Activated T-helper 1 cell treated with anti-CD3 and anti-CD28 coated beads, Interleukin-12 subunit alpha, Interleukin-12 subunit beta, Interleukin-2, Interleukin-4 antibody, amounts not matched to agents 30 ng/mL and 10 ng/mL and 1 ng/mL, durations not matched to agents 14 hours and 24 hours and 36 hours (primary cell): ENCODE measurements around the gene OAS3. TPM values are rescaled to one million over a fixed set of nuclear protein-coding genes. Genes with fewer than 3 reads are reported as not detected.
A peak's percentile ranks its signal among the peaks of the same experiment; 100 is the strongest.
"Not testable (repeated sequence)": the region's sequence is repeated elsewhere in the genome, so short reads cannot be mapped to it uniquely, and the experiment has no call there.

Source experiments
- DNase-seq: peaks from one replicate; pipeline ENCODE4 v3.0.0; 2021; ENCODE audit warnings: low spot score
- H3K27ac Mint-ChIP-seq: one replicate; pipeline ENCODE4 v1.8.0; 2021; ENCODE audit warnings: mild to moderate bottlenecking, mixed read lengths
- H3K27me3 Mint-ChIP-seq: one replicate; pipeline ENCODE4 v1.8.0; 2022; ENCODE audit warnings: mild to moderate bottlenecking, moderate library complexity, mixed read lengths; ENCODE audit not compliant: insufficient read depth
- H3K36me3 Mint-ChIP-seq: one replicate; pipeline ENCODE4 v1.8.0; 2021; ENCODE audit warnings: low read depth, mixed read lengths
- H3K4me1 Mint-ChIP-seq: one replicate; pipeline ENCODE4 v1.8.0; 2021; ENCODE audit warnings: low read depth, mixed read lengths
- H3K4me3 Mint-ChIP-seq: one replicate; pipeline ENCODE4 v1.8.0; 2021; ENCODE audit warnings: mild to moderate bottlenecking, moderate library complexity, mixed read lengths
- H3K9me3 Mint-ChIP-seq: one replicate; pipeline ENCODE4 v1.8.0; 2021; ENCODE audit warnings: mixed read lengths
- intact Hi-C: fragments of 100-400 bp; cut with micrococcal nuclease; formaldehyde crosslinking; loops from one replicate; pipeline ENCODE4 v1.15.1; 2024
- total RNA-seq: library from RNA; stranded (reverse); gene quantifications from 2 replicates; pipeline ENCODE4 v1.2.3, GENCODE V29; 2022

The OAS3 gene
- total RNA-seq, 1 donor from 2014 or later = 50.1 TPM

GRCh38 chr12:112945515-112945914 is 7.2 kb downstream of the OAS3 start:
- Mint-ChIP-seq H3K36me3 (peaks cover 50% of the 10 kb centered on the region), H3K27me3 (no peaks in the 10 kb centered on the region), H3K4me1 (peaks cover 24% of the 10 kb centered on the region), H3K4me3 (no peak overlapping the region), H3K9me3 (no peaks in the 10 kb centered on the region), H3K27ac (no peak overlapping the region)
- intact Hi-C loops = no loop called here
- DNase-seq = no peak

DNA sequence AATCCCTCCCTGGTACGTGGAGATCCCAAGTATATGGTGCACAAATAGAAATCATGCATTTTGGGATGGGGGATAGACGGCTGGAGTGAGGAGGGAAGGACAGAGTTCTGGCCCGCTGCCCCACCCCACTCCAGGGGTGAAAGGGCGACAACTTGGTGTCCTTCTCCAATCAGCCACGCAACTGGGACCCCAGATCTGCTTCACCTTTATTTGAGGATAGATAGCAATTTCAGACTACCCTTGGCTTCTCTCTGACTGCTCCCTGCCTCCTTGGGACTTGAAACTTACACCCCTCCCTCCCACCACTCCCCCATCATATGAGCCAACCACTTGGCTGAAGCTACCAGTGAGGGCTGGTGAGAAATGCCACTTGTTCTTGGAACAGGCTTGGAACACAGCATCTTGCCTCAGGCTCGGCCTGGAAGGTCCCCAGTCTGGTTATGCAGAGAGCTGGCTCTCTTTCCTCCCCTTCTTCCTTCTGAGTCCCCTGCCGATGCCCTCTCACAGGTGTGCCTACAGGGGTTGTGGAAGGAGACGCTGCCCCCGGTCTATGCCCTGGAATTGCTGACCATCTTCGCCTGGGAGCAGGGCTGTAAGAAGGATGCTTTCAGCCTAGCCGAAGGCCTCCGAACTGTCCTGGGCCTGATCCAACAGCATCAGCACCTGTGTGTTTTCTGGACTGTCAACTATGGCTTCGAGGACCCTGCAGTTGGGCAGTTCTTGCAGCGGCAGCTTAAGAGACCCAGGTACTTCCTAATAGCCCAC is 8.1 kb downstream of the OAS3 start:
- no peaks in the 10 kb centered on the region for H3K9me3 Mint-ChIP-seq
- no peak overlapping the region for H3K4me3 Mint-ChIP-seq
- no peaks in the 10 kb centered on the region for H3K27me3 Mint-ChIP-seq
- no peak for DNase-seq
- no peak overlapping the region for H3K27ac Mint-ChIP-seq
- intact Hi-C loops = no loop called here
- peaks cover 21% of the 10 kb centered on the region for H3K4me1 Mint-ChIP-seq
- H3K36me3 Mint-ChIP-seq = peaks cover 53% of the 10 kb centered on the region

- Mint-ChIP-seq H3K36me3 (peaks cover 54% of the 10 kb centered on the region), H3K27ac (no peak overlapping the region), H3K27me3 (no peaks in the 10 kb centered on the region), H3K4me1 (peaks cover 15% of the 10 kb centered on the region), H3K4me3 (no peak overlapping the region), H3K9me3 (no peaks in the 10 kb centered on the region)
- intact Hi-C loops = no loop called here
- DNase-seq = no peak
These were observed 9.0 kb downstream of the OAS3 start for GRCh38 chr12:112947314-112947713.

DNA sequence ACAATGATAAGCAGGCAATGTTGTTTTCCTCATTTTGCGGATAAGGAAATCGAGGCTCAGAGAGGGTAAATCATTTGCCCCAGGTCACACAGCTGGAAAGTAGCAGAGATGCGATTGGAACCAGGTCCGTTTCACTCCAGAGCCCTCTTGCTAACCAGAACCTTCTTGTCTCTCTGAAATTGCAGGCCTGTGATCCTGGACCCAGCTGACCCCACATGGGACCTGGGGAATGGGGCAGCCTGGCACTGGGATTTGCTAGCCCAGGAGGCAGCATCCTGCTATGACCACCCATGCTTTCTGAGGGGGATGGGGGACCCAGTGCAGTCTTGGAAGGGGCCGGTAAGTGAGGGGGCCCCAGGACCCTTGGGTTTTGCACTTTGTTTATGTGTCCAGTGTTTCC is 9.5 kb downstream of the OAS3 start:
- intact Hi-C loops = no loop called here
- Mint-ChIP-seq H3K4me3 (no peak overlapping the region), H3K9me3 (no peaks in the 10 kb centered on the region), H3K27ac (no peak overlapping the region), H3K27me3 (no peaks in the 10 kb centered on the region), H3K4me1 (peaks cover 18% of the 10 kb centered on the region), H3K36me3 (peaks cover 59% of the 10 kb centered on the region)
- no peak for DNase-seq

DNA sequence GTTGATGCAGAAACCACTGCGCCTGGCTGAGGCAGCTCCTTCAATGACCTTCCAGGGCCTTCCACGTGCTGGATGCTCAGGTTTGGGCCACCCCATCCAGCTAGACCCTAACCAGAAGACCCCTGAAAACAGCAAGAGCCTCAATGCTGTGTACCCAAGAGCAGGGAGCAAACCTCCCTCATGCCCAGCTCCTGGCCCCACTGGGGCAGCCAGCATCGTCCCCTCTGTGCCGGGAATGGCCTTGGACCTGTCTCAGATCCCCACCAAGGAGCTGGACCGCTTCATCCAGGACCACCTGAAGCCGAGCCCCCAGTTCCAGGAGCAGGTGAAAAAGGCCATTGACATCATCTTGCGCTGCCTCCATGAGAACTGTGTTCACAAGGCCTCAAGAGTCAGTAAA is 10.5 kb downstream of the OAS3 start:
- DNase-seq = no peak

DNA sequence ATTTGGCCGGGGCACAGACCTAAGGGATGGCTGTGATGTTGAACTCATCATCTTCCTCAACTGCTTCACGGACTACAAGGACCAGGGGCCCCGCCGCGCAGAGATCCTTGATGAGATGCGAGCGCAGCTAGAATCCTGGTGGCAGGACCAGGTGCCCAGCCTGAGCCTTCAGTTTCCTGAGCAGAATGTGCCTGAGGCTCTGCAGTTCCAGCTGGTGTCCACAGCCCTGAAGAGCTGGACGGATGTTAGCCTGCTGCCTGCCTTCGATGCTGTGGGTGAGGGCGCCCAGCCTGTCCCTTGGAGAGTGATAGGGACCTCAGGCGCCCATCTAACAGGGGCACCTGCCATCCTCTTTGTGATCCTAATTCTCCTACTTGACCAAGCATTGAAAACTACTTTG is 12.4 kb downstream of the OAS3 start:
- intact Hi-C loops = no loop called here
- Mint-ChIP-seq H3K27me3 (no peaks in the 10 kb centered on the region), H3K36me3 (peaks cover 66% of the 10 kb centered on the region), H3K9me3 (peaks cover 3% of the 10 kb centered on the region), H3K4me3 (no peak overlapping the region), H3K4me1 (peaks cover 23% of the 10 kb centered on the region), H3K27ac (no peak overlapping the region)
- DNase-seq = no peak

More for the DNA sequence above, 10.5 kb downstream of the OAS3 start:
- Mint-ChIP-seq H3K4me1 (peaks cover 19% of the 10 kb centered on the region), H3K9me3 (peaks cover 3% of the 10 kb centered on the region), H3K27ac (no peak overlapping the region), H3K36me3 (peaks cover 64% of the 10 kb centered on the region), H3K4me3 (no peak overlapping the region), H3K27me3 (no peaks in the 10 kb centered on the region)
- intact Hi-C loops = no loop called here

- Mint-ChIP-seq H3K4me1 (peaks cover 68% of the 10 kb centered on the region), H3K36me3 (peaks cover 77% of the 10 kb centered on the region)
- H3K9me3 Mint-ChIP-seq, H3K27ac Mint-ChIP-seq, H3K27me3 Mint-ChIP-seq, intact Hi-C loops, H3K4me3 Mint-ChIP-seq, DNase-seq: not testable (repeated sequence)
These were observed 18.9 kb downstream of the OAS3 start for GRCh38 chr12:112957125-112957524.

- no peak for DNase-seq
These were observed 22.8 kb downstream of the OAS3 start for GRCh38 chr12:112961074-112961473.

GRCh38 chr12:112961536-112961935 is 23.3 kb downstream of the OAS3 start:
- intact Hi-C loops = no loop called here
- H3K4me1 Mint-ChIP-seq = peaks cover 44% of the 10 kb centered on the region
- no peak for DNase-seq
- no peaks in the 10 kb centered on the region for H3K9me3 Mint-ChIP-seq
- peaks cover 68% of the 10 kb centered on the region for H3K36me3 Mint-ChIP-seq
- H3K27me3 Mint-ChIP-seq = no peaks in the 10 kb centered on the region
- H3K27ac Mint-ChIP-seq = peak overlapping the region; percentile 45
- no peak overlapping the region for H3K4me3 Mint-ChIP-seq

More at GRCh38 chr12:112961074-112961473, 22.8 kb downstream of the OAS3 start:
- Mint-ChIP-seq H3K27me3 (no peaks in the 10 kb centered on the region), H3K36me3 (peaks cover 68% of the 10 kb centered on the region), H3K4me1 (peaks cover 49% of the 10 kb centered on the region), H3K27ac (peak overlapping the region; percentile 45), H3K4me3 (no peak overlapping the region), H3K9me3 (no peaks in the 10 kb centered on the region)
- intact Hi-C loops = no loop called here

GRCh38 chr12:112962561-112962960 is 24.3 kb downstream of the OAS3 start:
- H3K27me3 Mint-ChIP-seq = no peaks in the 10 kb centered on the region
- H3K4me1 Mint-ChIP-seq = peaks cover 35% of the 10 kb centered on the region
- H3K4me3 Mint-ChIP-seq = no peak overlapping the region
- peaks cover 63% of the 10 kb centered on the region for H3K36me3 Mint-ChIP-seq
- H3K27ac Mint-ChIP-seq = no peak overlapping the region
- intact Hi-C loops = no loop called here
- DNase-seq = no peak
- no peaks in the 10 kb centered on the region for H3K9me3 Mint-ChIP-seq

DNA sequence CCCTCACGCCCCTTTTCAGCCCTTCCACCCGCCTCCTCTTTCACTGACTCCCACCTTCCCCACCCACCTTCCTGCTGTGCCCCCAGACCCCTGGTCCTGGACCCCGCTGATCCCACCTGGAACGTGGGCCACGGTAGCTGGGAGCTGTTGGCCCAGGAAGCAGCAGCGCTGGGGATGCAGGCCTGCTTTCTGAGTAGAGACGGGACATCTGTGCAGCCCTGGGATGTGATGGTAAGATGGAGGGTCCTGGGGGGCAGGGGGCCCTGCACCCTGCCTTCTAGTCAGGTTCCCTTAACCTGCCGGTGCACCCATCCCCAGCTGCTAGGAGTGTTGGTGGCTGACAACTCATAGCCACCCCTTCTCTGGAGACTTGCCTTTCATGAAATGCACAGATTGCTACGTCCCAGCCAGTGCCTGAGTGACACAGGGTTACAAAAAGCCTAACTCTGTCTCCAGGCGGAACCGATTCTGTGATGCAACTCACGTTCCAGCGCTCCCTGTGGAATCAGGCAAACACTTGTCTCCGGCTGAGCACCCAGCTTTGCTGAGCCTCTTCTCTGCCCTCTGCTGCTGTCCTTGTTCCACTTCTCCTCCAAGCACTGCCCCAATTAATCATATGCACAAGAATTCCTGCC is 25.1 kb downstream of the OAS3 start:
- no peak overlapping the region for H3K27ac Mint-ChIP-seq

GRCh38 chr12:112964067-112964670 is 25.9 kb downstream of the OAS3 start:
- Mint-ChIP-seq H3K27me3 (no peaks in the 10 kb centered on the region), H3K27ac (peak overlapping the region; percentile 40), H3K4me1 (peaks cover 29% of the 10 kb centered on the region), H3K4me3 (no peak overlapping the region), H3K36me3 (peaks cover 69% of the 10 kb centered on the region), H3K9me3 (no peaks in the 10 kb centered on the region)
- intact Hi-C loops = no loop called here
- DNase-seq = no peak

More for the DNA sequence above, 25.1 kb downstream of the OAS3 start:
- H3K36me3 Mint-ChIP-seq = peaks cover 62% of the 10 kb centered on the region
- no peak overlapping the region for H3K4me3 Mint-ChIP-seq
- intact Hi-C loops = no loop called here
- DNase-seq = no peak
- no peaks in the 10 kb centered on the region for H3K9me3 Mint-ChIP-seq
- H3K4me1 Mint-ChIP-seq = peaks cover 29% of the 10 kb centered on the region
- H3K27me3 Mint-ChIP-seq = no peaks in the 10 kb centered on the region

DNA sequence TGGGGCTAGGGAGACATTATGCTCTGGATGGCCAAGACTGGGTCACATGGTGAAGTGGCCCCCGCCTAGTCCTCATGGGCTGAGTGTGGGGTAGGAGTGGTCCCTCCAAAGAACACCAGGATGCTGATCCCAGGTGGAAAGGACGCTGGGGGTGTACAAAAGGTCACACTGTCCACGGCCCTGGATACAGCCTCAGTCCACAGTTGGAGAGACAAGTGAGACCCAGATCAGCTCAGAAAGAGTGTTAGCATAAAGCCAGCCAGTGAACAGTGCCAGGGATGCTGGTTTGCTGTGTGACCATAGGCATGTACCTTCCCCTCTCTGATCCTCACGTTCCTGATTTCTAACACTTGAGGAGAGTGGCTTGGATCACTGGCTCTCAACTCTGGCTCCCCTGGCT is 26.6 kb downstream of the OAS3 start:
- Mint-ChIP-seq H3K27ac (no peak overlapping the region), H3K4me1 (peaks cover 22% of the 10 kb centered on the region), H3K9me3 (no peaks in the 10 kb centered on the region), H3K4me3 (no peak overlapping the region), H3K27me3 (no peaks in the 10 kb centered on the region), H3K36me3 (peaks cover 68% of the 10 kb centered on the region)
- intact Hi-C loops = no loop called here
- no peak for DNase-seq
